DMS53 treated with DMSO at 0.1 percent for 48 hours (cell line): ENCODE measurements around the gene NEU4.
"Not testable (repeated sequence)": the region's sequence is repeated elsewhere in the genome, so short reads cannot be mapped to it uniquely, and the experiment has no call there.

Source experiments
- DNase-seq: peaks from one replicate; lab custom pipeline; 2025; ENCODE audit not compliant: unreplicated experiment; lab: John Stamatoyannopoulos, UW

Gene NEU4

GRCh38 chr2:241811952-241812729 lies 3.1 kb downstream of the NEU4 start:
- no peak for DNase-seq

DNA sequence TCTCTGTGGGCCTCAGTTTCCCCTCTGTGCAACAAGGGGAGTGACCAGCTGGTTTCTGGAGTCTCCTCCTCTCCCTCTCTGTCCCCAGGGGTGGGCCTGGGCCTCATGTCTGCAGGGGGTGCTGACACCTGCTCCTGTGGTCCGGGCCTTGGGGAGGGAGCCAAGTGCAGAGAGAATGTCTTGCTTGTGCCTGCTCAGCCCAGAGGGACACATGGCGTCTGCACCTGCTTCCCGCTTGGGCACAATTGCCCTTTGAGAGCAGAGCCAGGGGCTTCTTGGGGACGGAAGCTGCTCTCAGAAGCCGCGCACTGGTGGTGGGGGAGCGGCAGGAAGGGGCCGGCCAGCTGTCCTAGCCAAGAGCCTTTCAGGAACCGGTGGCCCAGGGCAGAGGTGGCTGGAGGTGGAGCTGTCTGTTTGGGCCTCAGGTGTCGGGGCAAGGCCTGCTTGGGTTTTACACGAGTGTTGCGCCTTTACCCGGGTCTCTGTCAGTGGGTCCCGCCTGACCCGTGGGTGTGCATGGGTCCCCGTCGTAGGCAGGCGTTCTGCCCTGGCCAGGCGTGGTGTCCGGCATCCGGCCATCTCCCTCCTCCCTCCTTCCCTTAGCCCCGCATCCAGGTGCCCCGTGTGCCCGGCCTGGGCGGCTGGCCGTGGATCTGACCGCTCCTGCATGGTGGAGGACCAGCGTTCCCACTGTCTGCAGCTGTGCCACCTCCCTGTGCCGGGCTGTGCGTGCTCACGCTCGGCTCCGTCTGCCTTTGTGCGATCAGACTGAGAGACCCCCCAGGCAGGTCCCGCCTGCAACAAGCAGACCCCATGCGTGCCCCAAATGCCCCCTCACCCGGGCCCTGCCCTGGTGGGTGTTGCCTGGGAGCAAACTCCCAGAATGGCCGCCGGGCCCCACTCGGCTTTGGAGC lies 4.0 kb downstream of the NEU4 start:
- DNase-seq: no peak

DNA sequence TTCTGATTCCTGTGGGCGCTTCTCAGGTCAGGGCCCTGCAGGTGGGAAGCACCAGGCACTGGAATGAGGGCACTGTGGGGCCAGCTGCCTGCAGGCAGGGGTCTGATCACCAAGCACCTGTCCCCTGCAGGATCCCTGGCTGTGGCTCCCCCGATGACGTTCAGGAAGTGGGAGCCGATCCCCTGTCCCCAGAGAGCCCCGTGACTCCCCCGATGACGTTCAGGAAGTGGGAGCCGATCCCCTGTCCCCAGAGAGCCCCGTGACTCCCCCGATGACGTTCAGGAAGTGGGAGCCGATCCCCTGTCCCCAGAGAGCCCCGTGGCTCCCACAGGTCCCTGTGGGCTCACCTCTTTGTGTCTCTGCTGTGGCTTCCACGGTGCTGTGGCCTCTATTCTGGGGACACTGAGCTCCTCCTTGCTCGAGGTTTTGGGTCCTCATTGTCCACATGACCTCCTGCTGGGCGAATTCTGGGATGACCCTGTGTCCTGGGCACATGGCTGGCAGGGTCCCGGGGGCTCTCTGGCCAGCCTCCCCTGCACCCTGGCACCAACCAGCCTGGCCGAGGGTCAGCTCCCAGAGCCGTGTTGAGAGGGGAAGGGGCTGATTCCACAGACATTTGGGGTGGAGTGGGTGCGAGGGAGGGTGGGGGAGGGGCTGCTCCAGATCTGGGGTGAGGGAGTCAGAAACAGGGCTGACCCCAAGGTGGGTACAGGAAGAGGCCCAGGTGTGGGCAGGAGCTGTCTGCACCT lies 4.8 kb downstream of the NEU4 start:
- no peak for DNase-seq

DNA sequence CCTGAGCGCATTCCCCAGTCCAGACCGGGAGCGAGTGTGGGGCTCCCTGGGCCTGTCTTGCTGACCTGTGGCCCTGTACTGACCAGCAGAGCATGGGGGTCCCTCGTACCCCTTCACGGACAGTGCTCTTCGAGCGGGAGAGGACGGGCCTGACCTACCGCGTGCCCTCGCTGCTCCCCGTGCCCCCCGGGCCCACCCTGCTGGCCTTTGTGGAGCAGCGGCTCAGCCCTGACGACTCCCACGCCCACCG lies 5.3 kb downstream of the NEU4 start:
- DNase-seq: no peak

GRCh38 chr2:241814643-241815476 lies 5.9 kb downstream of the NEU4 start:
- no peak for DNase-seq

- DNase-seq: no peak
These were observed 6.8 kb downstream of the NEU4 start for GRCh38 chr2:241815477-241816430.

DNA sequence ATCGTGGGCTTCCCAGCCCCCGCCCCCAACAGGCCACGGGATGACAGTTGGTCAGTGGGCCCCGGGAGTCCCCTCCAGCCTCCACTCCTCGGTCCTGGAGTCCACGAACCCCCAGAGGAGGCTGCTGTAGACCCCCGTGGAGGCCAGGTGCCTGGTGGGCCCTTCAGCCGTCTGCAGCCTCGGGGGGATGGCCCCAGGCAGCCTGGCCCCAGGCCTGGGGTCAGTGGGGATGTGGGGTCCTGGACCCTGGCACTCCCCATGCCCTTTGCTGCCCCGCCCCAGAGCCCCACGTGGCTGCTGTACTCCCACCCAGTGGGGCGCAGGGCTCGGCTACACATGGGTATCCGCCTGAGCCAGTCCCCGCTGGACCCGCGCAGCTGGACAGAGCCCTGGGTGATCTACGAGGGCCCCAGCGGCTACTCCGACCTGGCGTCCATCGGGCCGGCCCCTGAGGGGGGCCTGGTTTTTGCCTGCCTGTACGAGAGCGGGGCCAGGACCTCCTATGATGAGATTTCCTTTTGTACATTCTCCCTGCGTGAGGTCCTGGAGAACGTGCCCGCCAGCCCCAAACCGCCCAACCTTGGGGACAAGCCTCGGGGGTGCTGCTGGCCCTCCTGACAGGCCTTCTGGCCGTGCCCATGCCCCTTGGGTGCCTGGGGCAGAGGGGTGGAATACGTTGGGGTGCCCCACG lies 7.6 kb downstream of the NEU4 start:
- no peak for DNase-seq

GRCh38 chr2:241817126-241817820 lies 8.3 kb downstream of the NEU4 start:
- no peak for DNase-seq

DNA sequence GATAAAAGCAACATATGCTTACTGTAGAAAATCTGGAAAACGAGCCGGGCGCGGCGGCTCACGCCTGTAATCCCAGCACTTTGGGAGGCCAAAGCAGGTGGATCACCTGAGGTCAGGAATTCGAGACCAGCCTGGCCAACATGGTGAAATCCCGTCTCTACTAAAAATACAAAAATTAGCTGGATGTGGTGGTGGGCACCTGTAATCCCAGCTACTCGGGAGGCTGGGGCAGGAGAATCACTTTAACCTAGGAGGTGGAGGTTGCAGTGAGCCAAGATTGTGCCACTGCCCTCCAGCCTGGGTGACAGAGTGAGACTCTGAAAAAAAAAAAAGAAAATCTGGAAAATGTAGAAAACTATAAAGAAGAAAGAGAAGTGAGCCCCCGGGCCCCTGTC lies 8.8 kb downstream of the NEU4 start:
- DNase-seq: not testable (repeated sequence)

GRCh38 chr2:241818229-241818942 lies 9.4 kb downstream of the NEU4 start:
- DNase-seq: no peak

DNA sequence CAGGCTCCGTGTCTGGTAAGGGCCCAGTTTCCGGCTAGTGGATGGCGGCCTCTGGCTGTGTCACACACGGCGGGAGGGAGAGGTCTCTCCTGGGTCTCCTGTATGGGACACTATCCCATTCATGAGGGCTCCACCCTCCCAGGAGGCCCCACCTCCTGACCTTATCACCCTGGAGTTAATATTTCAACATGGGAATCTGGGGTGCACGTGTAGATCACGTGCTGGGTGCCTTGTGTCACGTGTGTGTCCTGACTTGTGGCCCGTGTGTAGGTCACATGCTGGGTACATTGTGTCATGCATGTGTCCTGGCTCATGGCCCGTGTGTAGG lies 9.9 kb downstream of the NEU4 start:
- no peak for DNase-seq

DNA sequence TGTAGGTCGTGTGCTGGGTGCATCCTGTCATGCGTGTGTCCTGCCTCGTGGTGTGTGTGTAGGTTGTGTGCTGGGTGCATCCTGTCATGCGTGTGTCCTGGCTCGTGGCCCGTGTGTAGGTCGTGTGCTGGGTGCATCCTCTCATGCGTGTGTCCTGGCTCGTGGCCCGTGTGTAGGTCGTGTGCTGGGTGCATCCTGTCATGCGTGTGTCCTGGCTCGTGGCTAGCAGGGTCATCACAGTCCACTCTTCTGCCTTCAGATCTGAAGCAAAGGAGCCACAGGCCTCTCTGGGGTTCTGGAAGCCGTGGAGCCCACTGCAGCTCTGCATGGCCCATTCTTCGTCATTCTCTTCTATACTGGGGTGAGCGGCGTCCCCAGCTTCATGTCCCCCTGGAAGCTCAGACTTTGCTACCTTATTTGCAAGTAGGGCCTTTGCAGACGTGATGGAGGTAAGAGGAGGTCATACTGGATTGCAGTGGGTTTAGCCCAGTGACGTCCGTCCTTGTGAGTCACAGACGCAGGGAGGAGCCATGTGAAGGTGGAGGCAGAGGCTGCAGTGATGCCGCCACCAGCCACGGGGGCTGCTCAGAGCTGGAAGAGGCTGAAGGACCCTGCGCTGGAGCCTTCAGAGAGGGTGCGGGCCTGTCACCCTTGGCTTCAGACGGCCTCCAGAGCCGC lies 11.1 kb downstream of the NEU4 start:
- DNase-seq: not testable (repeated sequence)

GRCh38 chr2:241820625-241821384 lies 11.8 kb downstream of the NEU4 start:
- no peak for DNase-seq

DNA sequence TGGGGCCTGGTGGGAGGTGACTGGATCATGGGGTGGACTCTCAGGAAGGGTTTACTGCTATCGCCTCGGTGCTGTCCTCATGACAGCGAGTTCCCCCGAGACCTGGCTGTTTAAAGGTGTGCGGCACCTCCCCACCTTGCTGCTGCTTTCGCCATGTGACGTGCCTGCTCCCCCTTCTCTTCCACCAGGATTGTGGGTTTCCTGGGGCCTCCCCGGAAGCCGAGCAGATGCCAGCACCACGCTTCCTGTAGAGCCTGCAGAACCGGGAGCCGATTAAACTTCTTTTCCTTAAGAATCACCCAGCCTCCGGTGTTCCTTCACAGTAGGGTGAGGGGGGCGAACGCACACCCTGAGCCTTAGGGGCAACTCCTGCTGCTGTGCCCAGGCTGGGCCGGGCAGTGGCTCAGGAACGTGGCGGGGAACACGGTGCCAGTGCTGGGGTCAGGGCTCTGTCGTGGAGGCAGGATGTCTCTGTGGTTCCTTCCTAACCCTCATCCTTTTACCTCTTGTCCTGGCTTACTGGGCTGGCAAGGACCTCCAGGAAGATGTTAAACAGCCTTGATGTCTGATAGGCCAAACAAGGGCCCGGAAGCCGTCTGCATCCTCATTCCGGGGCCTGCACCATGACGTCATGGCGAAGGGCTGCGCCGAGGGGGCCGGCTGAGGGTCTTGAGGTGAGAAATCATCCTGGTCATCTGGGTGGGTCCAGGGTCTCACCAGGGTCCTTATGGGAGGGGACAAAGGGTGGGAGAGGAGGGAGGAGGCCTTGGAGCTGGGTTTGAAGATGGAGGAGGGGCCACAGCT lies 12.7 kb downstream of the NEU4 start:
- DNase-seq: no peak

DNA sequence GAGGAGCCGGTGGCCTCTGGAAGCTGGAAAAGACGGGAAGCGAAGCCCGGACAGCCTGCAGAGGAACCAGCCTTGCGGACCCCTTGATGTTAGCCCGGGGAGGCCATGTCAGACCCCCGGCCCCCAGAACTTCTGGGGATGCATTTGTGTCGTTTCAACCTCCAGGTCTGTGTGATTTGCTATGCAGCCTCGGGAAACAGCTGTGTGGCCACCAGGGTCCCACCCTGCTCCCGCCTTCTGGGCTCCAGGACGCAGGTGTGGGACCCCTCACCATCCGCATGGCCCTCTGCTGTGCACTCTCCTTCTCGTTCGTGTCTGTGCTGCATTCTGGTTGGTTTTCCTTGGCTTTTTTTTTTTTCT lies 13.3 kb downstream of the NEU4 start:
- DNase-seq: no peak
